CD14-positive monocyte (primary cell): ENCODE results near the gene PCBP1. TPM values are rescaled to one million over a fixed set of nuclear protein-coding genes. Genes with fewer than 3 reads are reported as not detected.

Source experiments
- DNase-seq, 3 donors: peaks; one replicate each; pipeline ENCODE4 v3.0.0-alpha.2; 2011 to 2022
- H2AFZ ChIP-seq: 2 replicates; pipeline ENCODE4 v1.6.0; 2012; ENCODE audit warnings: mild to moderate bottlenecking, low read depth, low read length, inconsistent platforms; ENCODE audit not compliant: insufficient read depth, poor library complexity, severe bottlenecking
- H3K27ac ChIP-seq, 2 donors: 1 replicate in 1 of 2; 2 replicates in 1 of 2; pipeline ENCODE4 v1.5.1; 2012 to 2013; ENCODE audit warnings: low read length in 2 of 2, control low read depth in 1 of 2, inconsistent platforms in 1 of 2, low read depth in 1 of 2, mild to moderate bottlenecking in 1 of 2
- H3K27me3 ChIP-seq, 2 donors: one replicate each; pipeline versions ENCODE4 v1.6.0 to v1.6.1; 2011 to 2013; ENCODE audit warnings: low read length in 2 of 2; ENCODE audit not compliant: control insufficient read depth in 2 of 2, insufficient read depth in 2 of 2
- H3K36me3 ChIP-seq, 2 donors: replicated peaks in 1 of 2; 1 replicate in 1 of 2; 2 replicates in 1 of 2; pipeline versions ENCODE4 v1.5.1 to v1.6.1; 2012 to 2013; ENCODE audit warnings: low read length in 2 of 2, control low read depth in 1 of 2, inconsistent platforms in 1 of 2, mild to moderate bottlenecking in 1 of 2; ENCODE audit not compliant: insufficient read depth in 2 of 2, control insufficient read depth in 1 of 2
- H3K4me1 ChIP-seq, 2 donors: 1 replicate in 1 of 2; 2 replicates in 1 of 2; pipeline versions ENCODE4 v1.5.1 to v1.6.1; 2012 to 2013; ENCODE audit warnings: low read length in 2 of 2, control low read depth in 1 of 2, inconsistent platforms in 1 of 2, mild to moderate bottlenecking in 1 of 2, moderate library complexity in 1 of 2; ENCODE audit not compliant: insufficient read depth in 2 of 2, control insufficient read depth in 1 of 2
- H3K4me2 ChIP-seq: replicated peaks from 2 replicates; pipeline ENCODE3; 2012; ENCODE audit warnings: low read length, moderate library complexity, mild to moderate bottlenecking; ENCODE audit not compliant: poor library complexity, severe bottlenecking; ENCODE audit errors: extremely low read depth
- H3K4me3 ChIP-seq, 3 experiments: fragments of 200-600 bp in 1 of 3; sonication (generic) in 1 of 3; replicated peaks in 1 of 3; 1 replicate in 2 of 3; 2 replicates in 1 of 3; pipeline ENCODE4 v1.5.1; 2011 to 2013; ENCODE audit warnings: low read length in 3 of 3, mild to moderate bottlenecking in 3 of 3, control low read depth in 2 of 3, low read depth in 2 of 3, inconsistent platforms in 1 of 3, moderate library complexity in 1 of 3
- H3K79me2 ChIP-seq: 2 replicates; pipeline ENCODE4 v1.6.0; 2012; ENCODE audit warnings: mild to moderate bottlenecking, control low read depth, inconsistent platforms, low read length, moderate library complexity; ENCODE audit not compliant: insufficient read depth
- H3K9ac ChIP-seq: 2 replicates; pipeline ENCODE4 v1.6.0; 2017; ENCODE audit warnings: low read length, mild to moderate bottlenecking; ENCODE audit not compliant: insufficient read depth, poor library complexity, severe bottlenecking
- H3K9me3 ChIP-seq, 2 donors: replicated peaks in 1 of 2; 1 replicate in 1 of 2; 2 replicates in 1 of 2; pipeline versions ENCODE4 v1.5.1 to v1.6.1; 2012 to 2013; ENCODE audit warnings: low read length in 2 of 2, control low read depth in 1 of 2; ENCODE audit not compliant: control insufficient read depth in 1 of 2, insufficient read depth in 1 of 2
- H4K20me1 ChIP-seq: 2 replicates; pipeline ENCODE4 v1.6.0; 2012; ENCODE audit warnings: mild to moderate bottlenecking, low read length, control low read depth, moderate library complexity; ENCODE audit not compliant: insufficient read depth
- H3K27ac Mint-ChIP-seq, 7 donors: one replicate each; pipeline ENCODE4 v1.8.0; 2020; ENCODE audit warnings: mild to moderate bottlenecking in 7 of 7, mixed read lengths in 7 of 7, moderate library complexity in 6 of 7, inconsistent platforms in 2 of 7
- H3K27me3 Mint-ChIP-seq, 3 donors: one replicate each; pipeline ENCODE4 v1.8.0; 2021 to 2022; ENCODE audit warnings: low read depth in 3 of 3, mild to moderate bottlenecking in 3 of 3, mixed read lengths in 3 of 3, moderate library complexity in 3 of 3, inconsistent platforms in 1 of 3
- H3K36me3 Mint-ChIP-seq, 2 donors: one replicate each; pipeline ENCODE4 v1.8.0; 2020; ENCODE audit warnings: mixed read lengths in 2 of 2, inconsistent platforms in 1 of 2, mild to moderate bottlenecking in 1 of 2
- H3K4me1 Mint-ChIP-seq: one replicate; pipeline ENCODE4 v1.8.0; 2020; ENCODE audit warnings: mild to moderate bottlenecking, mixed read lengths
- H3K4me3 Mint-ChIP-seq, 2 donors: one replicate each; pipeline ENCODE4 v1.8.0; 2020; ENCODE audit warnings: mild to moderate bottlenecking in 2 of 2, mixed read lengths in 2 of 2, moderate library complexity in 1 of 2
- H3K9me3 Mint-ChIP-seq, 7 donors: one replicate each; pipeline ENCODE4 v1.8.0; 2020 to 2022; ENCODE audit warnings: mixed read lengths in 7 of 7, mild to moderate bottlenecking in 6 of 7, moderate library complexity in 6 of 7, inconsistent platforms in 2 of 7
- WGBS: methylation state at CpG from one replicate; pipeline ENCODE4 v1.1.5; 2013; ENCODE audit warnings: missing lambda C conversion rate; ENCODE audit not compliant: insufficient coverage; 5-methylcytosine and 5-hydroxymethylcytosine counted together
- intact Hi-C, 2 donors: fragments of 100-400 bp; cut with micrococcal nuclease; formaldehyde crosslinking; loops; one replicate each; pipeline versions ENCODE4 v1.15.0 to v1.15.1; 2023
- polyA plus RNA-seq, 3 donors: library from polyadenylated mRNA; depleted of rRNA in 1 of 3; unstranded in 2 of 3; stranded (reverse) in 1 of 3; fragments of 300-500 nt in 2 of 3; fragments of >200 nt in 1 of 3; fragmentation: Illumina TruSeq in 2 of 3; gene quantifications; 1 replicate in 2 of 3; 2 replicates in 1 of 3; pipeline ENCODE4 v1.2.3, GENCODE V29; 2012 to 2021
- TF ChIP-seq, protein P1 (sequence below): fragments of 200-600 bp; IDR thresholded peaks from one replicate; pipeline ENCODE4 v1.8.0; 2022; ENCODE audit warnings: antibody characterized with exemption, mild to moderate bottlenecking

The PCBP1 gene
- polyA plus RNA-seq, 3 donors, result 178 to 299 (median 194) TPM

GRCh38 chr2:70122470-70122869, 35.2 kb downstream of the PCBP1 start:
- Histone ChIP-seq H3K36me3 (no peaks in the 10 kb centered on the region), H3K4me2 (no peak overlapping the region), H3K9ac (no peak overlapping the region), H3K79me2 (no peaks in the 10 kb centered on the region), H3K9me3 (no peaks in the 10 kb centered on the region), H3K4me3 (no peak overlapping the region), H3K4me1 (peaks cover 64 to 75% of the 10 kb centered on the region in 2 donors), H4K20me1 (no peaks in the 10 kb centered on the region), H2AFZ (no peak overlapping the region), H3K27ac (no peak overlapping the region), H3K27me3 (no peaks in the 10 kb centered on the region)
- peaks cover 70% of the 10 kb centered on the region for H3K4me1 Mint-ChIP-seq
- intact Hi-C loops, result loop anchor here in 1 of 2 donors (2.0 kb wide), 1 partner anchor 32 kb away; no protein-coding TSS in a partner anchor
- TF ChIP-seq, protein P1, sequence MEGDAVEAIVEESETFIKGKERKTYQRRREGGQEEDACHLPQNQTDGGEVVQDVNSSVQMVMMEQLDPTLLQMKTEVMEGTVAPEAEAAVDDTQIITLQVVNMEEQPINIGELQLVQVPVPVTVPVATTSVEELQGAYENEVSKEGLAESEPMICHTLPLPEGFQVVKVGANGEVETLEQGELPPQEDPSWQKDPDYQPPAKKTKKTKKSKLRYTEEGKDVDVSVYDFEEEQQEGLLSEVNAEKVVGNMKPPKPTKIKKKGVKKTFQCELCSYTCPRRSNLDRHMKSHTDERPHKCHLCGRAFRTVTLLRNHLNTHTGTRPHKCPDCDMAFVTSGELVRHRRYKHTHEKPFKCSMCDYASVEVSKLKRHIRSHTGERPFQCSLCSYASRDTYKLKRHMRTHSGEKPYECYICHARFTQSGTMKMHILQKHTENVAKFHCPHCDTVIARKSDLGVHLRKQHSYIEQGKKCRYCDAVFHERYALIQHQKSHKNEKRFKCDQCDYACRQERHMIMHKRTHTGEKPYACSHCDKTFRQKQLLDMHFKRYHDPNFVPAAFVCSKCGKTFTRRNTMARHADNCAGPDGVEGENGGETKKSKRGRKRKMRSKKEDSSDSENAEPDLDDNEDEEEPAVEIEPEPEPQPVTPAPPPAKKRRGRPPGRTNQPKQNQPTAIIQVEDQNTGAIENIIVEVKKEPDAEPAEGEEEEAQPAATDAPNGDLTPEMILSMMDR, result no peak
- no peak overlapping the region for H3K4me3 Mint-ChIP-seq
- no CpG with 5 or more reads among the region's 4 CpGs for WGBS
- peak overlapping the region in 6 of 7 donors; percentile 78 to 100 (median 100) for H3K27ac Mint-ChIP-seq
- no peaks in the 10 kb centered on the region for H3K36me3 Mint-ChIP-seq
- H3K9me3 Mint-ChIP-seq, result no peaks in the 10 kb centered on the region
- peaks cover 0 to 4% (median 0%) of the 10 kb centered on the region in 3 donors for H3K27me3 Mint-ChIP-seq
- no peak for DNase-seq

- H4K20me1 ChIP-seq, result no peaks in the 10 kb centered on the region
- peak overlapping the region; percentile 59 to 81 (median 70) for H3K4me3 ChIP-seq
- H3K4me3 Mint-ChIP-seq, result peak overlapping the region; percentile 86 to 96
- no peaks in the 10 kb centered on the region for H3K36me3 ChIP-seq
- no peaks in the 10 kb centered on the region for H3K9me3 Mint-ChIP-seq
- H2AFZ ChIP-seq, result peak overlapping the region; percentile 68
- DNase-seq, result no peak
- H3K79me2 ChIP-seq, result no peaks in the 10 kb centered on the region
- H3K36me3 Mint-ChIP-seq, result no peaks in the 10 kb centered on the region
- H3K27ac ChIP-seq, result peak overlapping the region; percentile 99 to 100
- peak overlapping the region; percentile 100 for H3K27ac Mint-ChIP-seq
- H3K4me1 Mint-ChIP-seq, result peaks cover 72% of the 10 kb centered on the region
- H3K27me3 ChIP-seq, result no peaks in the 10 kb centered on the region
- peak overlapping the region; percentile 95 for H3K9ac ChIP-seq
- H3K27me3 Mint-ChIP-seq, result peaks cover 0 to 4% (median 0%) of the 10 kb centered on the region in 3 donors
- WGBS, result 75% methylated on average over 12 of the region's 20 CpGs
- peaks cover 69 to 78% of the 10 kb centered on the region in 2 donors for H3K4me1 ChIP-seq
- TF ChIP-seq, protein P1, result no peak
- H3K4me2 ChIP-seq, result peak overlapping the region; percentile 84
- H3K9me3 ChIP-seq, result no peaks in the 10 kb centered on the region
- intact Hi-C loops, result loop anchor here in 1 of 2 donors (2.0 kb wide), 1 partner anchor 32 kb away; no protein-coding TSS in a partner anchor
These were observed 36.0 kb downstream of the PCBP1 start for GRCh38 chr2:70123051-70123828.
